Astrocyte (in vitro differentiated cells and primary cell): ENCODE measurements around the gene DNPEP. TPM values are rescaled to one million over a fixed set of nuclear protein-coding genes. Genes with fewer than 3 reads are reported as not detected.

Experiments
- DNase-seq: peaks from one replicate; pipeline ENCODE4 v3.0.0-alpha.2; 2010; ENCODE audit warnings: low read depth
- FAIRE-seq: peaks from 2 replicates; lab custom pipeline; 2011; peaks lifted over from hg19 to GRCh38; lab: Jason Lieb, UNC
- H2AFZ ChIP-seq: 2 replicates; pipeline ENCODE4 v1.6.0; 2012; ENCODE audit warnings: low read depth, low read length, inconsistent platforms
- H3K27ac ChIP-seq: 2 replicates; pipeline ENCODE4 v1.5.1; 2011; ENCODE audit warnings: low read depth, low read length, inconsistent platforms
- H3K27me3 ChIP-seq: 2 replicates; pipeline ENCODE4 v1.6.0; 2011; ENCODE audit warnings: low read length, inconsistent platforms; ENCODE audit not compliant: insufficient read depth
- H3K36me3 ChIP-seq: 2 replicates; pipeline ENCODE4 v1.5.1; 2011; ENCODE audit warnings: low read length, inconsistent platforms; ENCODE audit not compliant: insufficient read depth
- H3K4me1 ChIP-seq: 2 replicates; pipeline ENCODE4 v1.5.1; 2011; ENCODE audit warnings: low read length, inconsistent platforms; ENCODE audit not compliant: insufficient read depth
- H3K4me2 ChIP-seq: 2 replicates; pipeline ENCODE4 v1.6.0; 2012; ENCODE audit warnings: low read length, inconsistent platforms
- H3K4me3 ChIP-seq: 2 replicates; pipeline ENCODE4 v1.5.1; 2011; ENCODE audit warnings: low read depth, mild to moderate bottlenecking, low read length, inconsistent platforms; ENCODE audit not compliant: insufficient read depth
- H3K79me2 ChIP-seq: 2 replicates; pipeline ENCODE4 v1.6.0; 2012; ENCODE audit warnings: mild to moderate bottlenecking, low read length, inconsistent platforms; ENCODE audit not compliant: insufficient read depth
- H3K9ac ChIP-seq: 2 replicates; pipeline ENCODE4 v1.6.0; 2012; ENCODE audit warnings: mild to moderate bottlenecking, low read length, inconsistent platforms
- H3K9me3 ChIP-seq: 2 replicates; pipeline ENCODE4 v1.5.1; 2012; ENCODE audit warnings: low read depth, mild to moderate bottlenecking, low read length, inconsistent platforms; ENCODE audit not compliant: insufficient read depth
- H4K20me1 ChIP-seq: 2 replicates; pipeline ENCODE4 v1.6.0; 2012; ENCODE audit warnings: low read length, inconsistent platforms; ENCODE audit not compliant: insufficient read depth
- H3K27ac Mint-ChIP-seq: one replicate; pipeline ENCODE4 v1.8.0; 2021; ENCODE audit warnings: mild to moderate bottlenecking, mixed read lengths; ENCODE audit not compliant: unreplicated experiment
- H3K27me3 Mint-ChIP-seq: one replicate; pipeline ENCODE4 v1.8.0; 2021; ENCODE audit warnings: low read depth, mixed read lengths; ENCODE audit not compliant: unreplicated experiment
- H3K36me3 Mint-ChIP-seq: one replicate; pipeline ENCODE4 v1.8.0; 2021; ENCODE audit warnings: low read depth, mixed read lengths; ENCODE audit not compliant: unreplicated experiment
- H3K4me1 Mint-ChIP-seq: one replicate; pipeline ENCODE4 v1.8.0; 2021; ENCODE audit warnings: low read depth, mixed read lengths; ENCODE audit not compliant: unreplicated experiment
- H3K4me3 Mint-ChIP-seq: one replicate; pipeline ENCODE4 v1.8.0; 2021; ENCODE audit warnings: mild to moderate bottlenecking, moderate library complexity, mixed read lengths; ENCODE audit not compliant: unreplicated experiment
- H3K9me3 Mint-ChIP-seq: one replicate; pipeline ENCODE4 v1.8.0; 2021; ENCODE audit warnings: mild to moderate bottlenecking, mixed read lengths; ENCODE audit not compliant: unreplicated experiment
- CTCF ChIP-seq: IDR thresholded peaks from 2 replicates; pipeline ENCODE4 v1.5.1; 2011; ENCODE audit warnings: low read depth, mild to moderate bottlenecking, inconsistent platforms, low read length, moderate library complexity; ENCODE audit not compliant: insufficient read depth
- EZH2 ChIP-seq: IDR thresholded peaks from 2 replicates; pipeline ENCODE4 v1.6.1; 2012; ENCODE audit warnings: mild to moderate bottlenecking, low read length, inconsistent platforms; ENCODE audit not compliant: insufficient read depth
- total RNA-seq: library from RNA; stranded (reverse); gene quantifications from 2 replicates; pipeline ENCODE4 v1.2.1, GENCODE V29; 2021

DNPEP gene
- total RNA-seq, 1 donor from 2014 or later: 53.9 TPM

GRCh38 chr2:219384083-219384713 is 3.5 kb downstream of the DNPEP start:
- H3K4me1 ChIP-seq: peaks cover 14% of the 10 kb centered on the region
- H3K9me3 Mint-ChIP-seq: peaks cover 2% of the 10 kb centered on the region
- no peak overlapping the region for H3K4me3 Mint-ChIP-seq
- no peaks in the 10 kb centered on the region for H3K9me3 ChIP-seq
- no peak overlapping the region for H3K27ac ChIP-seq
- H3K36me3 ChIP-seq: peaks cover 12% of the 10 kb centered on the region
- no peak overlapping the region for H3K4me2 ChIP-seq
- no peak overlapping the region for H2AFZ ChIP-seq
- H3K27me3 ChIP-seq: no peaks in the 10 kb centered on the region
- H3K4me1 Mint-ChIP-seq: no peaks in the 10 kb centered on the region
- peaks cover 31% of the 10 kb centered on the region for H3K36me3 Mint-ChIP-seq
- no peak overlapping the region for H3K9ac ChIP-seq
- H4K20me1 ChIP-seq: peaks cover 16% of the 10 kb centered on the region
- H3K27me3 Mint-ChIP-seq: no peaks in the 10 kb centered on the region
- TF ChIP-seq EZH2: no peak
- no peak for TF ChIP-seq CTCF
- no peak overlapping the region for H3K4me3 ChIP-seq
- FAIRE-seq (no peak), DNase-seq (no peak)
- peaks cover 11% of the 10 kb centered on the region for H3K79me2 ChIP-seq
- H3K27ac Mint-ChIP-seq: no peak overlapping the region

DNA sequence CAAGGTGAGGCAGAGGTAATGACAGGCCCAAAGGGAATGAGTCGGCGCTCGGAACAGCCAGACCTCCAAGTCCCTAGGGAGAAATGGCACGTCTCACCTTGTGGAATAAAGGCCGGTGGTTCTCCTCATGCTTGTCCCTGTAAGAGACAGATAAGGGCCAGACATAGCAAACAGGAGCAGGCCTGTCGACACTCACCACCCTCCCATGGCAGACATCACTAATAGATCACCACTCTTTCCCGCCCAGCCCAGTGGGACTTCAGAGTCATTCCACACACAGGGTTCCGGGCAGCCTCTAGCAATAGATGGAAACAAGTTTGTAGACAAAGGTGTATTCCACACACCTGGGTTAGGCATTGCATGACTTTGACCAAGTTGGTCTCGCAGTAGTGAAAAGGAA is 6.3 kb downstream of the DNPEP start:
- TF ChIP-seq CTCF (no peak), EZH2 (no peak)
- H3K4me1 Mint-ChIP-seq: no peaks in the 10 kb centered on the region
- no peak overlapping the region for H2AFZ ChIP-seq
- no peaks in the 10 kb centered on the region for H3K9me3 ChIP-seq
- no peak overlapping the region for H3K4me2 ChIP-seq
- no peaks in the 10 kb centered on the region for H3K27me3 Mint-ChIP-seq
- FAIRE-seq (no peak), DNase-seq (no peak)
- H3K4me3 Mint-ChIP-seq: no peak overlapping the region
- H3K36me3 Mint-ChIP-seq: peaks cover 33% of the 10 kb centered on the region
- H3K27ac ChIP-seq: no peak overlapping the region
- peaks cover 3% of the 10 kb centered on the region for H3K79me2 ChIP-seq
- no peak overlapping the region for H3K9ac ChIP-seq
- H3K27me3 ChIP-seq: no peaks in the 10 kb centered on the region
- no peak overlapping the region for H3K4me3 ChIP-seq
- peaks cover 12% of the 10 kb centered on the region for H3K36me3 ChIP-seq
- peaks cover 2% of the 10 kb centered on the region for H3K9me3 Mint-ChIP-seq
- peaks cover 2% of the 10 kb centered on the region for H3K4me1 ChIP-seq
- no peak overlapping the region for H3K27ac Mint-ChIP-seq
- peaks cover 10% of the 10 kb centered on the region for H4K20me1 ChIP-seq

DNA sequence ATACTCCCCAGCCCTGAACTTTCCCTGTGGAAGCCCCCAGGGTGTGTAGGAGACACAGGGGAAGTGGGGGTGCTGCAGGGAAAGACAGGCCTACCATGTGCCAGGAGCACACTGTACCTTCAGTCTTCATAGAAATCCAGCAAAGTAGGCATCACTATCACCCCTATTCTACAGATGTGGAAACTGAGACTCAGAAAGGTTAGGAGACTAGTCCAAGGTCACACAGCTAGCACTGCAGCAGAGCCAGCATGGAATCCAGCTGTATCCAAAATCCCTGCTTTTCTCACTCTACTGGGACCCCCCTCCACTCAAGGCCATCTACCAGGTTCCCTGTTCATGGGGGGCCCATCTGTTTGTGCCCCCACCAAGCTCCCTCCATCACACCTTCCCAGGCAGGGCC is 6.8 kb downstream of the DNPEP start:
- TF ChIP-seq CTCF: no peak
- no peak for TF ChIP-seq EZH2
- H3K9me3 ChIP-seq: no peaks in the 10 kb centered on the region
- Mint-ChIP-seq H3K27me3 (no peaks in the 10 kb centered on the region), H3K36me3 (peaks cover 31% of the 10 kb centered on the region), H3K27ac (no peak overlapping the region), H3K9me3 (peaks cover 2% of the 10 kb centered on the region), H3K4me3 (no peak overlapping the region), H3K4me1 (no peaks in the 10 kb centered on the region)
- H3K27ac ChIP-seq: no peak overlapping the region
- FAIRE-seq (no peak), DNase-seq (no peak)
- no peaks in the 10 kb centered on the region for H3K27me3 ChIP-seq
- no peaks in the 10 kb centered on the region for H3K4me1 ChIP-seq
- no peak overlapping the region for H3K9ac ChIP-seq
- no peak overlapping the region for H3K4me2 ChIP-seq
- H3K79me2 ChIP-seq: no peaks in the 10 kb centered on the region
- H3K36me3 ChIP-seq: peaks cover 12% of the 10 kb centered on the region
- H3K4me3 ChIP-seq: no peak overlapping the region
- no peak overlapping the region for H2AFZ ChIP-seq
- H4K20me1 ChIP-seq: peaks cover 6% of the 10 kb centered on the region
